HCT116 (cell line): ENCODE data around the gene ARHGEF40. TPM values are rescaled to one million over a fixed set of nuclear protein-coding genes. Genes with fewer than 3 reads are reported as not detected.

Source experiments
- ATAC-seq: fragments of 200-7000 bp; cut with Tn5 transposase; 2 replicates; pipeline ENCODE4 v1.9.1; 2020; ENCODE audit warnings: mild to moderate bottlenecking, moderate library complexity
- BruUV-seq: library from RNA; stranded (reverse); fragments of 400-500 nt; replicated peaks from 2 replicates; lab custom pipeline; 2021; lab: Mats Ljungman, UMichigan
- CTCF ChIA-PET: fragments of 300-600 bp; sonication (Branson Sonifier 250); formaldehyde crosslinking; loops from one replicate; lab custom pipeline; 2021; ENCODE audit warnings: antibody characterized with exemption; lab: Charles Lee
- POLR2A ChIA-PET: fragments of 300-600, 350-600 bp; sonication (Branson Sonifier 250); formaldehyde crosslinking; loops from one replicate; lab custom pipeline; 2021; ENCODE audit warnings: antibody characterized with exemption; lab: Charles Lee
- RAD21 ChIA-PET, 2 experiments: fragments of 300-600 bp; sonication (Branson Sonifier 250); formaldehyde crosslinking; loops; one replicate each; lab custom pipeline; 2023; ENCODE audit warnings: low total read pairs in 2 of 2; ENCODE audit not compliant: uncharacterized antibody in 2 of 2, unreplicated experiment in 2 of 2, low non-redundant PET in 1 of 2; lab: Charles Lee
- DNase-seq: peaks from one replicate; pipeline ENCODE4 v3.0.0-alpha.2; 2010; ENCODE audit warnings: low read depth, low spot score
- H2AFZ ChIP-seq: fragments of 200-600 bp; shearing (Covaris generic), sonication (generic); 2 replicates; pipeline ENCODE4 v1.6.1; 2017; ENCODE audit warnings: low read depth, mixed run types, mixed read lengths, antibody characterized with exemption, low read length; ENCODE audit not compliant: poor library complexity, severe bottlenecking
- H3K27ac ChIP-seq: 2 replicates; pipeline ENCODE4 v1.5.1; 2012; ENCODE audit warnings: low read depth, low read length
- H3K27me3 ChIP-seq: fragments of 200-600 bp; sonication (generic); 2 replicates; pipeline ENCODE4 v1.6.1; 2016; ENCODE audit warnings: mixed run types, low read length, mixed read lengths; ENCODE audit not compliant: insufficient read depth
- H3K36me3 ChIP-seq, 2 experiments: fragments of 200-500 bp in 1 of 2; fragments of 200-600 bp in 1 of 2; sonication (Bioruptor generic) in 1 of 2; sonication (generic) in 1 of 2; 2 replicates each; pipeline versions ENCODE4 v1.5.1 to v1.6.1; 2014 to 2016; ENCODE audit warnings: low read length in 2 of 2, inconsistent platforms in 1 of 2, mixed read lengths in 1 of 2, mixed run types in 1 of 2; ENCODE audit not compliant: insufficient read depth in 2 of 2, control insufficient read depth in 1 of 2
- H3K4me1 ChIP-seq, 2 experiments: fragments of 200-600 bp in 1 of 2; sonication (generic) in 1 of 2; 2 replicates each; pipeline versions ENCODE4 v1.5.1 to v1.6.1; 2012 to 2017; ENCODE audit warnings: low read length in 2 of 2, inconsistent platforms in 1 of 2, mild to moderate bottlenecking in 1 of 2, mixed read lengths in 1 of 2, mixed run types in 1 of 2, moderate library complexity in 1 of 2; ENCODE audit not compliant: insufficient read depth in 2 of 2, control insufficient read depth in 1 of 2
- H3K4me2 ChIP-seq: fragments of 200-600 bp; sonication (generic); 2 replicates; pipeline ENCODE4 v1.6.1; 2017; ENCODE audit warnings: mixed run types, low read length, mixed read lengths
- H3K4me3 ChIP-seq, 2 experiments: fragments of 200-600 bp in 1 of 2; sonication (generic) in 1 of 2; replicated peaks in 1 of 2; 2 replicates each; pipeline ENCODE4 v1.5.1; 2011 to 2016; ENCODE audit warnings: low read length in 2 of 2, control low read depth in 1 of 2, low read depth in 1 of 2, mild to moderate bottlenecking in 1 of 2, mixed read lengths in 1 of 2, mixed run types in 1 of 2
- H3K79me2 ChIP-seq: fragments of 200-600 bp; sonication (generic); 2 replicates; pipeline ENCODE4 v1.6.1; 2017; ENCODE audit warnings: mild to moderate bottlenecking, mixed run types, low read length, moderate library complexity, mixed read lengths; ENCODE audit not compliant: insufficient read depth
- H3K9ac ChIP-seq: fragments of 200-600 bp; sonication (generic); 2 replicates; pipeline ENCODE4 v1.6.1; 2016; ENCODE audit warnings: low read length, mixed read lengths
- H3K9me2 ChIP-seq: fragments of 200-600 bp; sonication (generic), shearing (Covaris generic); 2 replicates; pipeline ENCODE4 v1.6.1; 2017; ENCODE audit warnings: mixed run types, mild to moderate bottlenecking, moderate library complexity; ENCODE audit not compliant: insufficient read depth
- H3K9me3 ChIP-seq, 2 experiments: fragments of 200-500 bp in 1 of 2; fragments of 200-600 bp in 1 of 2; sonication (Bioruptor generic) in 1 of 2; sonication (generic) in 1 of 2; 2 replicates each; pipeline ENCODE4 v1.6.1; 2014 to 2017; ENCODE audit warnings: low read length in 2 of 2, mixed read lengths in 2 of 2, inconsistent platforms in 1 of 2, low read depth in 1 of 2, mild to moderate bottlenecking in 1 of 2, mixed run types in 1 of 2, moderate library complexity in 1 of 2; ENCODE audit not compliant: control insufficient read depth in 1 of 2, insufficient read depth in 1 of 2
- H4K20me1 ChIP-seq: fragments of 200-600 bp; sonication (generic), shearing (Covaris generic); 2 replicates; pipeline ENCODE4 v1.6.1; 2017; ENCODE audit warnings: mixed run types, mild to moderate bottlenecking, moderate library complexity; ENCODE audit not compliant: insufficient read depth
- ATF3 ChIP-seq: IDR thresholded peaks from 2 replicates; pipeline ENCODE4 v1.6.1; 2012
- CBX3 ChIP-seq: IDR thresholded peaks from 2 replicates; pipeline ENCODE4 v1.6.1; 2012; ENCODE audit warnings: low read depth
- CEBPB ChIP-seq: IDR thresholded peaks from 2 replicates; pipeline ENCODE4 v1.6.1; 2012; ENCODE audit warnings: low read depth
- CTCF ChIP-seq, 3 experiments: fragments of 200-600 bp in 1 of 3; sonication (generic) in 1 of 3; IDR thresholded peaks in 2 of 3; conservative IDR thresholded peaks in 1 of 3; 2 replicates each; pipeline ENCODE4 v1.5.1; 2012 to 2017; ENCODE audit warnings: low read depth in 2 of 3, low read length in 2 of 3, antibody characterized with exemption in 1 of 3, borderline replicate concordance in 1 of 3, control low read depth in 1 of 3, mild to moderate bottlenecking in 1 of 3, mixed read lengths in 1 of 3, mixed run types in 1 of 3, moderate library complexity in 1 of 3; ENCODE audit not compliant: insufficient read depth in 1 of 3
- EGR1 ChIP-seq: IDR thresholded peaks from 2 replicates; pipeline ENCODE4 v1.6.1; 2012; ENCODE audit warnings: low read depth
- ELF1 ChIP-seq: IDR thresholded peaks from 2 replicates; pipeline ENCODE4 v1.6.1; 2012; ENCODE audit warnings: low read depth, borderline replicate concordance
- EZH2phosphoT487 ChIP-seq: fragments of 200-600 bp; IDR thresholded peaks from 2 replicates; pipeline ENCODE4 v1.6.1; 2018; ENCODE audit warnings: antibody characterized with exemption, borderline replicate concordance
- FOSL1 ChIP-seq: IDR thresholded peaks from 2 replicates; pipeline ENCODE4 v1.6.1; 2012; ENCODE audit warnings: low read depth
- JUND ChIP-seq: IDR thresholded peaks from 2 replicates; pipeline ENCODE4 v1.6.1; 2012
- MAX ChIP-seq: IDR thresholded peaks from 2 replicates; pipeline ENCODE4 v1.6.1; 2012
- POLR2A ChIP-seq: IDR thresholded peaks from 2 replicates; pipeline ENCODE4 v1.7.0; 2011; ENCODE audit warnings: borderline replicate concordance; ENCODE audit not compliant: insufficient read depth, insufficient read length; ENCODE audit errors: extremely low read depth
- RAD21 ChIP-seq: IDR thresholded peaks from 2 replicates; pipeline ENCODE4 v1.6.1; 2012; ENCODE audit warnings: low read depth, mild to moderate bottlenecking
- REST ChIP-seq: IDR thresholded peaks from 2 replicates; pipeline ENCODE4 v1.6.1; 2012; ENCODE audit warnings: low read depth
- SIN3A ChIP-seq: IDR thresholded peaks from 2 replicates; pipeline ENCODE4 v1.6.1; 2012; ENCODE audit warnings: low read depth
- SP1 ChIP-seq: IDR thresholded peaks from 2 replicates; pipeline ENCODE4 v1.6.1; 2012; ENCODE audit warnings: low read depth
- TCF7L2 ChIP-seq: IDR thresholded peaks from 2 replicates; pipeline ENCODE4 v1.7.0; 2011; ENCODE audit warnings: borderline replicate concordance, inconsistent platforms; ENCODE audit not compliant: insufficient read depth, insufficient read length; ENCODE audit errors: extremely low read depth
- YY1 ChIP-seq: IDR thresholded peaks from 2 replicates; pipeline ENCODE4 v1.6.1; 2011; ENCODE audit warnings: low read length, low read depth, moderate library complexity, mild to moderate bottlenecking; ENCODE audit not compliant: insufficient replicate concordance; ENCODE audit errors: extremely low read depth
- ZFX ChIP-seq: fragments of 450-650 bp; IDR thresholded peaks from 2 replicates; pipeline ENCODE4 v1.6.1; 2017
- ZNF274 ChIP-seq: fragments of 200-500 bp; sonication (Bioruptor generic); IDR thresholded peaks from 2 replicates; pipeline ENCODE4 v1.6.1; 2014; ENCODE audit warnings: mild to moderate bottlenecking, low read depth, low read length, inconsistent platforms
- intact Hi-C: fragments of 100-400 bp; cut with micrococcal nuclease; formaldehyde crosslinking; loops from 2 replicates; pipeline ENCODE4 v1.10.0; 2022
- total RNA-seq: library from RNA; stranded (reverse); gene quantifications from one replicate; pipeline ENCODE4 v1.2.1, GENCODE V29; 2021; ENCODE audit not compliant: unreplicated experiment

ARHGEF40 gene
- total RNA-seq, 1 experiment from 2014 or later = 6.3 TPM

- TF ChIP-seq ATF3 = no peak
- no peak for TF ChIP-seq REST
- TF ChIP-seq SIN3A = no peak
- TF ChIP-seq CTCF (IDR thresholded peaks at IDR 0.05 in 2 of 3, conservative IDR thresholded peaks at IDR 0.05 in 1 of 3; ENCODE audit: borderline replicate concordance in 1 of 3, insufficient read depth in 1 of 3, low read depth in 2 of 3, low read length in 2 of 3) = no peak
- no peak for TF ChIP-seq ELF1
- no peak for TF ChIP-seq MAX
- no peak for TF ChIP-seq YY1
- TF ChIP-seq JUND = no peak
- TF ChIP-seq EGR1 = no peak
- no peak for TF ChIP-seq CBX3
- TF ChIP-seq SP1 = no peak
- TF ChIP-seq FOSL1 = no peak
- no peak for TF ChIP-seq ZFX
- no peak for TF ChIP-seq CEBPB
- no peak for TF ChIP-seq RAD21
- TF ChIP-seq TCF7L2 = no peak
- TF ChIP-seq ZNF274 = no peak
- TF ChIP-seq EZH2phosphoT487 = no peak
- no peak for TF ChIP-seq POLR2A
- POLR2A ChIA-PET = no interaction called here
- ATAC-seq = no peak
- Histone ChIP-seq H3K27ac (no peak overlapping the region), H3K36me3 (no peaks in the 10 kb centered on the region), H4K20me1 (no peaks in the 10 kb centered on the region), H3K4me1 (no peaks in the 10 kb centered on the region), H3K9me3 (no peaks in the 10 kb centered on the region), H3K9me2 (no peaks in the 10 kb centered on the region), H3K79me2 (no peaks in the 10 kb centered on the region), H3K27me3 (no peaks in the 10 kb centered on the region), H2AFZ (no peak overlapping the region), H3K4me2 (no peak overlapping the region), H3K4me3 (no peak overlapping the region), H3K9ac (no peak overlapping the region)
- intact Hi-C loops = no loop called here
- CTCF ChIA-PET = interaction anchor here (3.0 kb wide), 1 partner anchor 9 kb away, joined by 8 read pairs; no protein-coding TSS in a partner anchor
- RAD21 ChIA-PET = no interaction called here
- BruUV-seq = no TSS peak
- no peak for DNase-seq
These were observed 20.8 kb upstream of the ARHGEF40 start for GRCh38 chr14:21049271-21049673.
